DND-41 (cell line): Measurements from ENCODE around the gene ZCCHC24.

Source experiments
- ATAC-seq: fragments of 200-7000 bp; cut with Tn5 transposase; 3 replicates; pipeline ENCODE4 v1.9.1; 2021; ENCODE audit warnings: low read depth; ENCODE audit not compliant: insufficient read depth
- DNase-seq: peaks from one replicate; pipeline ENCODE4 v3.0.0-alpha.2; 2020
- H2AFZ ChIP-seq: 2 replicates; pipeline ENCODE4 v1.6.0; 2012; ENCODE audit warnings: low read depth, low read length
- H3K27ac ChIP-seq: 2 replicates; pipeline ENCODE4 v1.5.1; 2012; ENCODE audit warnings: low read length, inconsistent platforms
- H3K27me3 ChIP-seq: fragments of 200-600 bp; sonication (generic); 2 replicates; pipeline ENCODE4 v1.6.0; 2012; ENCODE audit warnings: low read length, mild to moderate bottlenecking, inconsistent platforms; ENCODE audit not compliant: insufficient read depth, poor library complexity
- H3K36me3 ChIP-seq: 2 replicates; pipeline ENCODE4 v1.5.1; 2012; ENCODE audit warnings: low read length, inconsistent platforms; ENCODE audit not compliant: insufficient read depth
- H3K4me1 ChIP-seq: 2 replicates; pipeline ENCODE4 v1.5.1; 2012; ENCODE audit warnings: mild to moderate bottlenecking, low read length; ENCODE audit not compliant: insufficient read depth
- H3K4me2 ChIP-seq: 2 replicates; pipeline ENCODE4 v1.6.0; 2012; ENCODE audit warnings: mild to moderate bottlenecking, moderate library complexity, low read length, inconsistent platforms; ENCODE audit not compliant: insufficient read depth
- H3K4me3 ChIP-seq, 2 experiments: fragments of 200-600 bp in 1 of 2; shearing (Covaris generic) in 1 of 2; 2 replicates each; pipeline ENCODE4 v1.5.1; 2012 to 2016; ENCODE audit warnings: inconsistent platforms in 2 of 2, low read length in 2 of 2, mild to moderate bottlenecking in 2 of 2, low read depth in 1 of 2, moderate library complexity in 1 of 2
- H3K79me2 ChIP-seq: 2 replicates; pipeline ENCODE4 v1.6.0; 2012; ENCODE audit warnings: low read length, inconsistent platforms; ENCODE audit not compliant: insufficient read depth
- H3K9ac ChIP-seq: 2 replicates; pipeline ENCODE4 v1.6.0; 2012; ENCODE audit warnings: low read depth, mild to moderate bottlenecking, inconsistent platforms, low read length, moderate library complexity
- H3K9me3 ChIP-seq: 2 replicates; pipeline ENCODE4 v1.5.1; 2012; ENCODE audit warnings: low read length, moderate library complexity, mild to moderate bottlenecking, inconsistent platforms; ENCODE audit not compliant: insufficient read depth, severe bottlenecking
- H4K20me1 ChIP-seq: 2 replicates; pipeline ENCODE4 v1.6.0; 2012; ENCODE audit warnings: low read length; ENCODE audit not compliant: insufficient read depth
- CTCF ChIP-seq: IDR thresholded peaks from 2 replicates; pipeline ENCODE4 v1.5.1; 2012; ENCODE audit warnings: borderline replicate concordance, low read length, moderate library complexity, mild to moderate bottlenecking; ENCODE audit not compliant: poor library complexity, severe bottlenecking; ENCODE audit errors: extremely low read depth
- EZH2 ChIP-seq: IDR thresholded peaks from 3 replicates; pipeline ENCODE4 v1.6.1; 2012; ENCODE audit warnings: borderline replicate concordance, low read depth, mild to moderate bottlenecking, moderate library complexity, low read length, inconsistent platforms; ENCODE audit not compliant: severe bottlenecking

Gene ZCCHC24

GRCh38 chr10:79475877-79476276 lies 30.5 kb upstream of the ZCCHC24 start:
- no peak for TF ChIP-seq EZH2
- TF ChIP-seq CTCF, result no peak
- Histone ChIP-seq H2AFZ (no peak overlapping the region), H3K27me3 (peaks cover 27% of the 10 kb centered on the region), H3K79me2 (no peaks in the 10 kb centered on the region), H3K27ac (no peak overlapping the region), H4K20me1 (no peaks in the 10 kb centered on the region), H3K36me3 (no peaks in the 10 kb centered on the region), H3K4me3 (no peak overlapping the region), H3K9me3 (no peaks in the 10 kb centered on the region), H3K4me2 (no peak overlapping the region), H3K4me1 (no peaks in the 10 kb centered on the region), H3K9ac (no peak overlapping the region)
- DNase-seq (no peak), ATAC-seq (no peak)

GRCh38 chr10:79475119-79475653 lies 29.8 kb upstream of the ZCCHC24 start:
- H3K4me3 ChIP-seq, result no peak overlapping the region
- no peak overlapping the region for H3K9ac ChIP-seq
- H3K9me3 ChIP-seq, result no peaks in the 10 kb centered on the region
- H3K79me2 ChIP-seq, result no peaks in the 10 kb centered on the region
- no peak overlapping the region for H3K4me2 ChIP-seq
- H4K20me1 ChIP-seq, result no peaks in the 10 kb centered on the region
- ATAC-seq (no peak), DNase-seq (no peak)
- H3K27ac ChIP-seq, result no peak overlapping the region
- no peak overlapping the region for H2AFZ ChIP-seq
- no peaks in the 10 kb centered on the region for H3K4me1 ChIP-seq
- peaks cover 27% of the 10 kb centered on the region for H3K27me3 ChIP-seq
- no peaks in the 10 kb centered on the region for H3K36me3 ChIP-seq
- TF ChIP-seq EZH2, result no peak
- TF ChIP-seq CTCF, result no peak

- ATAC-seq, result no peak
- H3K4me2 ChIP-seq, result no peak overlapping the region
Observed at GRCh38 chr10:79473496-79474095, 28.2 kb upstream of the ZCCHC24 start.

More at GRCh38 chr10:79473496-79474095, 28.2 kb upstream of the ZCCHC24 start:
- Histone ChIP-seq H3K9me3 (no peaks in the 10 kb centered on the region), H3K9ac (no peak overlapping the region), H3K79me2 (no peaks in the 10 kb centered on the region), H2AFZ (no peak overlapping the region), H3K4me3 (no peak overlapping the region), H3K4me1 (no peaks in the 10 kb centered on the region), H3K27ac (no peak overlapping the region), H3K27me3 (peaks cover 27% of the 10 kb centered on the region), H3K36me3 (no peaks in the 10 kb centered on the region), H4K20me1 (no peaks in the 10 kb centered on the region)
- TF ChIP-seq EZH2 (no peak), CTCF (no peak)
- DNase-seq, result no peak
